HEK293 (cell line): ENCODE results near the gene RNF227.
A peak's percentile ranks its signal among the peaks of the same experiment; 100 is the strongest.

Source experiments
- BCL11B ChIP-seq: fragments of 450-650 bp; formaldehyde crosslinking; IDR thresholded peaks from 2 replicates; pipeline ENCODE4 v1.5.1; 2016; ENCODE audit warnings: low read depth, missing biosample characterization, missing genetic modification characterization
- FEZF1 ChIP-seq: fragments of 450-650 bp; formaldehyde crosslinking; IDR thresholded peaks from 2 replicates; pipeline ENCODE4 v1.5.1; 2016; ENCODE audit warnings: missing biosample characterization, missing genetic modification characterization
- GLIS2 ChIP-seq: fragments of 450-650 bp; formaldehyde crosslinking; IDR thresholded peaks from 2 replicates; pipeline ENCODE4 v1.5.1; 2016; ENCODE audit warnings: missing biosample characterization, missing genetic modification characterization
- HIC1 ChIP-seq: fragments of 450-650 bp; formaldehyde crosslinking; IDR thresholded peaks from 2 replicates; pipeline ENCODE4 v1.5.1; 2016; ENCODE audit warnings: missing biosample characterization, missing genetic modification characterization
- TSHZ1 ChIP-seq: fragments of 450-650 bp; formaldehyde crosslinking; IDR thresholded peaks from 2 replicates; pipeline ENCODE4 v1.5.1; 2016; ENCODE audit warnings: missing biosample characterization, missing genetic modification characterization, borderline replicate concordance
- YY1 ChIP-seq: fragments of 450-650 bp; formaldehyde crosslinking; IDR thresholded peaks from 2 replicates; pipeline ENCODE4 v1.5.1; 2018; ENCODE audit warnings: missing biosample characterization, missing genetic modification characterization
- ZBTB1 ChIP-seq: fragments of 450-650 bp; formaldehyde crosslinking; IDR thresholded peaks from 2 replicates; pipeline ENCODE4 v1.5.1; 2016; ENCODE audit warnings: missing biosample characterization, missing genetic modification characterization
- ZBTB7A ChIP-seq: fragments of 450-650 bp; formaldehyde crosslinking; IDR thresholded peaks from 2 replicates; pipeline ENCODE4 v1.5.1; 2016; ENCODE audit warnings: low read depth, missing biosample characterization, missing genetic modification characterization
- ZBTB8A ChIP-seq: fragments of 450-650 bp; formaldehyde crosslinking; IDR thresholded peaks from 2 replicates; pipeline ENCODE4 v1.5.1; 2016; ENCODE audit warnings: missing biosample characterization, missing genetic modification characterization
- ZNF174 ChIP-seq: fragments of 450-650 bp; formaldehyde crosslinking; IDR thresholded peaks from 2 replicates; pipeline ENCODE4 v1.5.0; 2017; ENCODE audit warnings: missing biosample characterization, mild to moderate bottlenecking, missing genetic modification characterization
- ZNF202 ChIP-seq: fragments of 450-650 bp; formaldehyde crosslinking; IDR thresholded peaks from 2 replicates; pipeline ENCODE4 v1.5.1; 2016; ENCODE audit warnings: missing biosample characterization, missing genetic modification characterization, borderline replicate concordance
- ZNF324 ChIP-seq: fragments of 450-650 bp; formaldehyde crosslinking; IDR thresholded peaks from 2 replicates; pipeline ENCODE4 v1.5.1; 2016; ENCODE audit warnings: missing biosample characterization, missing genetic modification characterization
- ZNF555 ChIP-seq: fragments of 450-650 bp; formaldehyde crosslinking; conservative IDR thresholded peaks from 2 replicates; pipeline ENCODE4 v1.5.1; 2017; ENCODE audit warnings: missing biosample characterization, mild to moderate bottlenecking, missing genetic modification characterization, inconsistent platforms
- ZNF600 ChIP-seq: fragments of 450-650 bp; formaldehyde crosslinking; IDR thresholded peaks from 2 replicates; pipeline ENCODE4 v1.5.1; 2016; ENCODE audit warnings: missing biosample characterization, missing genetic modification characterization
- ZXDB ChIP-seq: fragments of 450-650 bp; formaldehyde crosslinking; IDR thresholded peaks from 2 replicates; pipeline ENCODE4 v1.5.1; 2016; ENCODE audit warnings: missing biosample characterization, missing genetic modification characterization
- TF ChIP-seq, protein P1 (sequence below): fragments of 450-650 bp; formaldehyde crosslinking; IDR thresholded peaks from 2 replicates; pipeline ENCODE4 v1.5.1; 2016; ENCODE audit warnings: missing biosample characterization, missing genetic modification characterization
- TF ChIP-seq, protein P2 (sequence below): fragments of 450-650 bp; IDR thresholded peaks from 2 replicates; pipeline ENCODE4 v1.5.1; 2018; ENCODE audit warnings: missing biosample characterization, missing genetic modification characterization
- TF ChIP-seq, protein P3 (sequence below): fragments of 450-650 bp; formaldehyde crosslinking; IDR thresholded peaks from 2 replicates; pipeline ENCODE4 v1.5.1; 2016; ENCODE audit warnings: missing biosample characterization, missing genetic modification characterization
- TF ChIP-seq, protein P4 (sequence below): fragments of 450-650 bp; formaldehyde crosslinking; IDR thresholded peaks from 2 replicates; pipeline ENCODE4 v1.5.1; 2016; ENCODE audit warnings: missing biosample characterization, missing genetic modification characterization, borderline replicate concordance

RNF227 gene

GRCh38 chr17:7885367-7886226, 30.5 kb downstream of the RNF227 start (continued):
- TF ChIP-seq TSHZ1 (tag by site-specific recombination) (peak; percentile 75; the same call in 1 of the 2 replicates), GLIS2 (tag by site-specific recombination) (peak; percentile 97), ZNF555 (tag by site-specific recombination) (no peak), ZBTB1 (tag by site-specific recombination) (0 out of 2 replicates have a peak, but pooled peaks have one; percentile 5), ZNF202 (tag by site-specific recombination) (no peak), YY1 (tag by site-specific recombination) (0 out of 2 replicates have a peak, but pooled peaks have one; percentile 14), ZNF600 (peak; percentile 29; the same call in 1 of the 2 replicates), ZNF174 (tag by site-specific recombination) (no peak), HIC1 (tag by site-specific recombination) (peak; percentile 93), ZNF324 (tag by site-specific recombination) (peak; percentile 80; the same call in 1 of the 2 replicates), ZXDB (peak; percentile 92), BCL11B (tag by site-specific recombination) (peak; percentile 90), FEZF1 (0 out of 2 replicates have a peak, but pooled peaks have one; percentile 58), ZBTB7A (tag by site-specific recombination) (0 out of 2 replicates have a peak, but pooled peaks have one; percentile 29), ZBTB8A (tag by site-specific recombination) (0 out of 2 replicates have a peak, but pooled peaks have one; percentile 14)
- TF ChIP-seq, protein P1, sequence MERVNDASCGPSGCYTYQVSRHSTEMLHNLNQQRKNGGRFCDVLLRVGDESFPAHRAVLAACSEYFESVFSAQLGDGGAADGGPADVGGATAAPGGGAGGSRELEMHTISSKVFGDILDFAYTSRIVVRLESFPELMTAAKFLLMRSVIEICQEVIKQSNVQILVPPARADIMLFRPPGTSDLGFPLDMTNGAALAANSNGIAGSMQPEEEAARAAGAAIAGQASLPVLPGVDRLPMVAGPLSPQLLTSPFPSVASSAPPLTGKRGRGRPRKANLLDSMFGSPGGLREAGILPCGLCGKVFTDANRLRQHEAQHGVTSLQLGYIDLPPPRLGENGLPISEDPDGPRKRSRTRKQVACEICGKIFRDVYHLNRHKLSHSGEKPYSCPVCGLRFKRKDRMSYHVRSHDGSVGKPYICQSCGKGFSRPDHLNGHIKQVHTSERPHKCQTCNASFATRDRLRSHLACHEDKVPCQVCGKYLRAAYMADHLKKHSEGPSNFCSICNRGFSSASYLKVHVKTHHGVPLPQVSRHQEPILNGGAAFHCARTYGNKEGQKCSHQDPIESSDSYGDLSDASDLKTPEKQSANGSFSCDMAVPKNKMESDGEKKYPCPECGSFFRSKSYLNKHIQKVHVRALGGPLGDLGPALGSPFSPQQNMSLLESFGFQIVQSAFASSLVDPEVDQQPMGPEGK (tag by site-specific recombination) = peak; percentile 98
- TF ChIP-seq, protein P2, sequence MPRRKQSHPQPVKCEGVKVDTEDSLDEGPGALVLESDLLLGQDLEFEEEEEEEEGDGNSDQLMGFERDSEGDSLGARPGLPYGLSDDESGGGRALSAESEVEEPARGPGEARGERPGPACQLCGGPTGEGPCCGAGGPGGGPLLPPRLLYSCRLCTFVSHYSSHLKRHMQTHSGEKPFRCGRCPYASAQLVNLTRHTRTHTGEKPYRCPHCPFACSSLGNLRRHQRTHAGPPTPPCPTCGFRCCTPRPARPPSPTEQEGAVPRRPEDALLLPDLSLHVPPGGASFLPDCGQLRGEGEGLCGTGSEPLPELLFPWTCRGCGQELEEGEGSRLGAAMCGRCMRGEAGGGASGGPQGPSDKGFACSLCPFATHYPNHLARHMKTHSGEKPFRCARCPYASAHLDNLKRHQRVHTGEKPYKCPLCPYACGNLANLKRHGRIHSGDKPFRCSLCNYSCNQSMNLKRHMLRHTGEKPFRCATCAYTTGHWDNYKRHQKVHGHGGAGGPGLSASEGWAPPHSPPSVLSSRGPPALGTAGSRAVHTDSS (tag by site-specific recombination) = peak; percentile 62; the same call in 1 of the 2 replicates
- TF ChIP-seq, protein P3, sequence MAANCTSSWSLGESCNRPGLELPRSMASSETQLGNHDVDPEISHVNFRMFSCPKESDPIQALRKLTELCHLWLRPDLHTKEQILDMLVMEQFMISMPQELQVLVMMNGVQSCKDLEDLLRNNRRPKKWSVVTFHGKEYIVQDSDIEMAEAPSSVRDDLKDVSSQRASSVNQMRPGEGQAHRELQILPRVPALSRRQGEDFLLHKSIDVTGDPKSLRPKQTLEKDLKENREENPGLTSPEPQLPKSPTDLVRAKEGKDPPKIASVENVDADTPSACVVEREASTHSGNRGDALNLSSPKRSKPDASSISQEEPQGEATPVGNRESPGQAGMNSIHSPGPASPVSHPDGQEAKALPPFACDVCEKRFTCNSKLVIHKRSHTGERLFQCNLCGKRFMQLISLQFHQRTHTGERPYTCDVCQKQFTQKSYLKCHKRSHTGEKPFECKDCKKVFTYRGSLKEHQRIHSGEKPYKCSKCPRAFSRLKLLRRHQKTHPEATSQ (tag by site-specific recombination) = 0 out of 2 replicates have a peak, but pooled peaks have one; percentile 26
- TF ChIP-seq, protein P4, sequence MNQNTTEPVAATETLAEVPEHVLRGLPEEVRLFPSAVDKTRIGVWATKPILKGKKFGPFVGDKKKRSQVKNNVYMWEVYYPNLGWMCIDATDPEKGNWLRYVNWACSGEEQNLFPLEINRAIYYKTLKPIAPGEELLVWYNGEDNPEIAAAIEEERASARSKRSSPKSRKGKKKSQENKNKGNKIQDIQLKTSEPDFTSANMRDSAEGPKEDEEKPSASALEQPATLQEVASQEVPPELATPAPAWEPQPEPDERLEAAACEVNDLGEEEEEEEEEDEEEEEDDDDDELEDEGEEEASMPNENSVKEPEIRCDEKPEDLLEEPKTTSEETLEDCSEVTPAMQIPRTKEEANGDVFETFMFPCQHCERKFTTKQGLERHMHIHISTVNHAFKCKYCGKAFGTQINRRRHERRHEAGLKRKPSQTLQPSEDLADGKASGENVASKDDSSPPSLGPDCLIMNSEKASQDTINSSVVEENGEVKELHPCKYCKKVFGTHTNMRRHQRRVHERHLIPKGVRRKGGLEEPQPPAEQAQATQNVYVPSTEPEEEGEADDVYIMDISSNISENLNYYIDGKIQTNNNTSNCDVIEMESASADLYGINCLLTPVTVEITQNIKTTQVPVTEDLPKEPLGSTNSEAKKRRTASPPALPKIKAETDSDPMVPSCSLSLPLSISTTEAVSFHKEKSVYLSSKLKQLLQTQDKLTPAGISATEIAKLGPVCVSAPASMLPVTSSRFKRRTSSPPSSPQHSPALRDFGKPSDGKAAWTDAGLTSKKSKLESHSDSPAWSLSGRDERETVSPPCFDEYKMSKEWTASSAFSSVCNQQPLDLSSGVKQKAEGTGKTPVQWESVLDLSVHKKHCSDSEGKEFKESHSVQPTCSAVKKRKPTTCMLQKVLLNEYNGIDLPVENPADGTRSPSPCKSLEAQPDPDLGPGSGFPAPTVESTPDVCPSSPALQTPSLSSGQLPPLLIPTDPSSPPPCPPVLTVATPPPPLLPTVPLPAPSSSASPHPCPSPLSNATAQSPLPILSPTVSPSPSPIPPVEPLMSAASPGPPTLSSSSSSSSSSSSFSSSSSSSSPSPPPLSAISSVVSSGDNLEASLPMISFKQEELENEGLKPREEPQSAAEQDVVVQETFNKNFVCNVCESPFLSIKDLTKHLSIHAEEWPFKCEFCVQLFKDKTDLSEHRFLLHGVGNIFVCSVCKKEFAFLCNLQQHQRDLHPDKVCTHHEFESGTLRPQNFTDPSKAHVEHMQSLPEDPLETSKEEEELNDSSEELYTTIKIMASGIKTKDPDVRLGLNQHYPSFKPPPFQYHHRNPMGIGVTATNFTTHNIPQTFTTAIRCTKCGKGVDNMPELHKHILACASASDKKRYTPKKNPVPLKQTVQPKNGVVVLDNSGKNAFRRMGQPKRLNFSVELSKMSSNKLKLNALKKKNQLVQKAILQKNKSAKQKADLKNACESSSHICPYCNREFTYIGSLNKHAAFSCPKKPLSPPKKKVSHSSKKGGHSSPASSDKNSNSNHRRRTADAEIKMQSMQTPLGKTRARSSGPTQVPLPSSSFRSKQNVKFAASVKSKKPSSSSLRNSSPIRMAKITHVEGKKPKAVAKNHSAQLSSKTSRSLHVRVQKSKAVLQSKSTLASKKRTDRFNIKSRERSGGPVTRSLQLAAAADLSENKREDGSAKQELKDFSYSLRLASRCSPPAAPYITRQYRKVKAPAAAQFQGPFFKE (tag by site-specific recombination) = no peak
